H1 (cell line): ENCODE results near the gene PAOX. TPM values are rescaled to one million over a fixed set of nuclear protein-coding genes. Genes with fewer than 3 reads are reported as not detected.

Experiments
- CTCF ChIA-PET: fragments of 300-600 bp; sonication (Branson Sonifier 250); formaldehyde crosslinking; loops from one replicate; lab custom pipeline; 2021; ENCODE audit not compliant: partially characterized antibody; lab: Charles Lee
- POLR2A ChIA-PET: fragments of 300-600 bp; sonication (Branson Sonifier 250); formaldehyde crosslinking; loops from one replicate; lab custom pipeline; 2021; ENCODE audit warnings: inconsistent platforms; ENCODE audit not compliant: partially characterized antibody; lab: Charles Lee
- DNase-seq, 2 experiments: peaks; one replicate each; pipeline versions ENCODE4 v3.0.0 to v3.0.0-alpha.2; 2010 to 2022; ENCODE audit warnings: low spot score in 2 of 2, low read depth in 1 of 2, mixed read lengths in 1 of 2
- FAIRE-seq: peaks from 2 replicates; lab custom pipeline; 2011; peaks lifted over from hg19 to GRCh38; lab: Jason Lieb, UNC
- H2AFZ ChIP-seq: 2 replicates; pipeline ENCODE4 v1.8.1; 2012; ENCODE audit warnings: low read length, inconsistent platforms
- H2AK5ac ChIP-seq: 2 replicates; pipeline ENCODE4 v1.6.1; 2013; ENCODE audit warnings: low read depth, low read length
- H2BK120ac ChIP-seq: replicated peaks from 2 replicates; pipeline ENCODE3; 2013; ENCODE audit warnings: low read depth, low read length, inconsistent platforms
- H2BK12ac ChIP-seq: 2 replicates; pipeline ENCODE4 v1.6.1; 2013; ENCODE audit warnings: low read depth, low read length
- H2BK15ac ChIP-seq: 2 replicates; pipeline ENCODE4 v1.6.1; 2013; ENCODE audit warnings: low read length
- H2BK20ac ChIP-seq: 2 replicates; pipeline ENCODE4 v1.6.1; 2013; ENCODE audit warnings: low read length
- H2BK5ac ChIP-seq: 2 replicates; pipeline ENCODE4 v1.6.1; 2013; ENCODE audit warnings: low read depth, low read length
- H3K14ac ChIP-seq: 2 replicates; pipeline ENCODE4 v1.6.1; 2013; ENCODE audit warnings: inconsistent platforms; ENCODE audit not compliant: insufficient read length
- H3K18ac ChIP-seq: 2 replicates; pipeline ENCODE4 v1.6.1; 2013; ENCODE audit warnings: low read length; ENCODE audit errors: extremely low read depth
- H3K23ac ChIP-seq: 2 replicates; pipeline ENCODE4 v1.6.1; 2013; ENCODE audit warnings: inconsistent platforms; ENCODE audit not compliant: insufficient read length
- H3K23me2 ChIP-seq: 2 replicates; pipeline ENCODE4 v1.6.1; 2013; ENCODE audit warnings: low read depth, low read length
- H3K27ac ChIP-seq: 2 replicates; pipeline ENCODE4 v1.6.1; 2011; ENCODE audit warnings: low read depth, low read length, inconsistent platforms
- H3K27me3 ChIP-seq, 4 experiments: replicated peaks in 1 of 4; 1 replicate in 1 of 4; 2 replicates in 3 of 4; pipeline versions ENCODE4 v1.6.1 to v1.8.1; 2011 to 2013; ENCODE audit warnings: low read length in 3 of 4, mild to moderate bottlenecking in 3 of 4, inconsistent platforms in 2 of 4, mixed read lengths in 2 of 4, moderate library complexity in 1 of 4; ENCODE audit not compliant: control insufficient read depth in 3 of 4, insufficient read depth in 3 of 4; ENCODE audit errors: extremely low read depth in 1 of 4
- H3K36me3 ChIP-seq, 4 experiments: 2 replicates each; pipeline versions ENCODE4 v1.6.1 to v1.8.1; 2011 to 2013; ENCODE audit warnings: mild to moderate bottlenecking in 4 of 4, low read length in 3 of 4, moderate library complexity in 2 of 4, control low read depth in 1 of 4, inconsistent platforms in 1 of 4; ENCODE audit not compliant: insufficient read depth in 4 of 4, control insufficient read depth in 2 of 4
- H3K4ac ChIP-seq: replicated peaks from 2 replicates; pipeline ENCODE3; 2013; ENCODE audit warnings: low read length, low read depth, mixed read lengths, inconsistent platforms; ENCODE audit not compliant: insufficient read length
- H3K4me1 ChIP-seq, 4 experiments: replicated peaks in 1 of 4; 1 replicate in 1 of 4; 2 replicates in 3 of 4; pipeline versions ENCODE4 v1.6.1 to v1.8.1; 2011 to 2013; ENCODE audit warnings: low read length in 3 of 4, inconsistent platforms in 2 of 4, mixed read lengths in 1 of 4; ENCODE audit not compliant: insufficient read depth in 4 of 4, control insufficient read depth in 3 of 4
- H3K4me2 ChIP-seq, 2 experiments: 2 replicates each; pipeline versions ENCODE4 v1.6.1 to v1.8.1; 2011 to 2013; ENCODE audit warnings: low read depth in 2 of 2, low read length in 2 of 2, control low read depth in 1 of 2, inconsistent platforms in 1 of 2, mild to moderate bottlenecking in 1 of 2; ENCODE audit not compliant: insufficient read depth in 1 of 2
- H3K4me3 ChIP-seq, 4 experiments: fragments of 200-600, 300-600 bp in 1 of 4; sonication (generic), shearing (Covaris generic), sonication (Bioruptor Twin) in 1 of 4; 2 replicates each; pipeline versions ENCODE4 v1.5.1 to v1.8.1; 2011 to 2016; ENCODE audit warnings: low read length in 4 of 4, low read depth in 3 of 4, control low read depth in 2 of 4, inconsistent platforms in 2 of 4, mild to moderate bottlenecking in 2 of 4, mixed read lengths in 1 of 4, moderate library complexity in 1 of 4; ENCODE audit not compliant: insufficient read depth in 2 of 4; ENCODE audit errors: extremely low read depth in 1 of 4
- H3K56ac ChIP-seq: replicated peaks from 2 replicates; pipeline ENCODE3; 2013; ENCODE audit warnings: low read depth, mild to moderate bottlenecking, mixed read lengths, low read length, inconsistent platforms; ENCODE audit not compliant: insufficient read length
- H3K79me1 ChIP-seq: 2 replicates; pipeline ENCODE4 v1.6.1; 2013; ENCODE audit warnings: low read depth, low read length, control low read depth
- H3K79me2 ChIP-seq, 2 experiments: 2 replicates each; pipeline versions ENCODE4 v1.6.1 to v1.8.1; 2012 to 2013; ENCODE audit warnings: low read length in 2 of 2, mild to moderate bottlenecking in 2 of 2, inconsistent platforms in 1 of 2; ENCODE audit not compliant: insufficient read depth in 2 of 2, control insufficient read depth in 1 of 2
- H3K9ac ChIP-seq, 4 experiments: replicated peaks in 1 of 4; 1 replicate in 1 of 4; 2 replicates in 3 of 4; pipeline versions ENCODE4 v1.6.1 to v1.8.1; 2011 to 2013; ENCODE audit warnings: low read depth in 3 of 4, low read length in 3 of 4, control low read depth in 2 of 4, mild to moderate bottlenecking in 2 of 4, moderate library complexity in 2 of 4, inconsistent platforms in 1 of 4; ENCODE audit errors: extremely low read depth in 1 of 4
- H3K9me3 ChIP-seq, 2 experiments: 2 replicates each; pipeline versions ENCODE4 v1.6.1 to v1.8.1; 2012 to 2013; ENCODE audit warnings: mild to moderate bottlenecking in 2 of 2, moderate library complexity in 2 of 2, control low read depth in 1 of 2, inconsistent platforms in 1 of 2, low read depth in 1 of 2, low read length in 1 of 2, mixed read lengths in 1 of 2; ENCODE audit not compliant: insufficient read depth in 2 of 2
- H4K20me1 ChIP-seq, 2 experiments: replicated peaks in 1 of 2; 2 replicates each; pipeline versions ENCODE3 to v1.8.1; 2011 to 2013; ENCODE audit warnings: inconsistent platforms in 2 of 2, low read length in 2 of 2, mild to moderate bottlenecking in 1 of 2; ENCODE audit not compliant: insufficient read depth in 2 of 2, control insufficient read depth in 1 of 2
- H4K5ac ChIP-seq: 2 replicates; pipeline ENCODE4 v1.6.1; 2013; ENCODE audit warnings: low read length, low read depth, mixed read lengths, inconsistent platforms; ENCODE audit not compliant: insufficient read length
- H4K8ac ChIP-seq: 2 replicates; pipeline ENCODE4 v1.8.0; 2013; ENCODE audit warnings: mild to moderate bottlenecking, moderate library complexity, low read length, inconsistent platforms; ENCODE audit not compliant: insufficient read depth; ENCODE audit errors: extremely low read depth
- H4K91ac ChIP-seq: replicated peaks from 2 replicates; pipeline ENCODE3; 2013; ENCODE audit warnings: low read length, mixed read lengths, inconsistent platforms; ENCODE audit not compliant: insufficient read length
- CHD1 ChIP-seq: IDR thresholded peaks from 2 replicates; pipeline ENCODE4 v1.6.1; 2012; ENCODE audit warnings: low read depth, low read length, improper control_type of control experiment
- POLR2AphosphoS5 ChIP-seq: IDR thresholded peaks from 2 replicates; pipeline ENCODE4 v1.6.1; 2011; ENCODE audit warnings: low read depth, low read length
- SRF ChIP-seq: IDR thresholded peaks from 2 replicates; pipeline ENCODE4 v1.6.1; 2011; ENCODE audit warnings: mild to moderate bottlenecking, low read depth, low read length, moderate library complexity
- WGBS, 2 experiments: shearing (Covaris generic) in 1 of 2; methylation state at CpG; one replicate each; pipeline versions ENCODE4 v1.1.6 to v1.1.7; 2013 to 2015; ENCODE audit warnings: low lambda C conversion rate in 2 of 2, mixed read lengths in 2 of 2, inconsistent platforms in 1 of 2, low coverage in 1 of 2, missing lambda C conversion rate in 1 of 2; ENCODE audit not compliant: insufficient replicate concordance in 2 of 2, insufficient coverage in 1 of 2, insufficient read length in 1 of 2; ENCODE audit errors: extremely low coverage in 1 of 2, missing lambda C conversion rate in 1 of 2; 5-methylcytosine and 5-hydroxymethylcytosine counted together
- polyA plus RNA-seq, 7 experiments: library from polyadenylated mRNA; depleted of rRNA in 3 of 7; stranded (reverse) in 5 of 7; unstranded in 2 of 7; fragments of >200 nt in 5 of 7; fragments of 200-250 nt in 2 of 7; gene quantifications; 1 replicate in 5 of 7; 2 replicates in 1 of 7; 4 replicates in 1 of 7; pipeline versions ENCODE4 v1.2.1 to v1.2.3, GENCODE V29; 2011 to 2013; ENCODE audit warnings: missing spikeins in 2 of 7, mixed read lengths in 2 of 7
- total RNA-seq: library from RNA; stranded (reverse); fragmentation: NEBNext Ultra II Directional; extraction: Animal tissue kit (Norgen Biotek cat#: 25700); gene quantifications from 2 replicates; pipeline ENCODE4 v1.2.1, GENCODE V29; 2021
- TF ChIP-seq, protein P1 (sequence below): IDR thresholded peaks from 2 replicates; pipeline ENCODE4 v1.6.1; 2011; ENCODE audit warnings: low read length, improper control_type of control experiment

PAOX gene
- total and polyA plus RNA-seq, 2 of the 8 experiments (the other 6 are each of a cell fraction or from before 2014, with no cell fraction given), result 3.7 to 4.3 TPM

- no peak overlapping the region for H3K18ac ChIP-seq
- H3K23ac ChIP-seq, result no peak overlapping the region
- no peak overlapping the region for H3K9ac ChIP-seq
- no peaks in the 10 kb centered on the region for H3K79me2 ChIP-seq
- peaks cover 3 to 17% of the 10 kb centered on the region in 2 experiments for H4K20me1 ChIP-seq
- H3K36me3 ChIP-seq, result no peaks in the 10 kb centered on the region; a peak in 2 of 8 replicates
- no peak overlapping the region for H3K14ac ChIP-seq
- H3K4me1 ChIP-seq, result peaks cover 0 to 10% (median 5%) of the 10 kb centered on the region in 4 experiments; a peak in 4 of 7 replicates
- H2BK20ac ChIP-seq, result no peak overlapping the region
- H4K5ac ChIP-seq, result no peak overlapping the region
- no peak overlapping the region for H3K56ac ChIP-seq
- no peak overlapping the region for H4K91ac ChIP-seq
- TF ChIP-seq SRF (no peak), CHD1 (no peak), POLR2AphosphoS5 (no peak)
- TF ChIP-seq, protein P1, sequence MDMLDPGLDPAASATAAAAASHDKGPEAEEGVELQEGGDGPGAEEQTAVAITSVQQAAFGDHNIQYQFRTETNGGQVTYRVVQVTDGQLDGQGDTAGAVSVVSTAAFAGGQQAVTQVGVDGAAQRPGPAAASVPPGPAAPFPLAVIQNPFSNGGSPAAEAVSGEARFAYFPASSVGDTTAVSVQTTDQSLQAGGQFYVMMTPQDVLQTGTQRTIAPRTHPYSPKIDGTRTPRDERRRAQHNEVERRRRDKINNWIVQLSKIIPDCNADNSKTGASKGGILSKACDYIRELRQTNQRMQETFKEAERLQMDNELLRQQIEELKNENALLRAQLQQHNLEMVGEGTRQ, result no peak
- no peak overlapping the region for H3K4ac ChIP-seq
- H2AK5ac ChIP-seq, result no peak overlapping the region
- H3K79me1 ChIP-seq, result no peaks in the 10 kb centered on the region; the same call in 1 of the 2 replicates
- H2AFZ ChIP-seq, result no peak overlapping the region
- ChIA-PET CTCF (interaction anchor here (4.9 kb wide), 1 partner anchor 27 kb away, joined by 57 read pairs; no protein-coding TSS in a partner anchor), POLR2A (interaction anchor here (1.0 to 5.0 kb wide), 2 partner anchors 9 to 35 kb away, joined by 3 to 38 read pairs; partner anchors contain the start of gene PRAP1)
- peaks cover 6% of the 10 kb centered on the region; the same call in 1 of the 2 replicates for H3K23me2 ChIP-seq
- no peak overlapping the region for H2BK5ac ChIP-seq
- no peak overlapping the region for H2BK120ac ChIP-seq
- DNase-seq (no peak), FAIRE-seq (no peak)
- H2BK12ac ChIP-seq, result no peak overlapping the region
- H3K27me3 ChIP-seq, result peaks cover 0 to 19% (median 7%) of the 10 kb centered on the region in 4 experiments; a peak in 5 of 7 replicates
- no peak overlapping the region for H2BK15ac ChIP-seq
- H3K27ac ChIP-seq, result no peak overlapping the region
- H3K4me3 ChIP-seq, result no peak overlapping the region
- H3K4me2 ChIP-seq, result peak overlapping the region in 1 of 2 experiments; percentile 1; a peak in 1 of 4 replicates
- WGBS, 2 experiments, result 91% methylated on average over 3 of the region's 3 CpGs; no CpG with 5 or more reads in 1 of the 2 experiments
- no peaks in the 10 kb centered on the region for H3K9me3 ChIP-seq
- H4K8ac ChIP-seq, result no peak overlapping the region
Measured at GRCh38 chr10:133355991-133356390, 23.1 kb upstream of the PAOX start.
